Measurements from ENCODE around the gene COL2A1. TPM values are rescaled to one million over a fixed set of nuclear protein-coding genes. Genes with fewer than 3 reads are reported as not detected.

The COL2A1 gene
- total RNA-seq, 1 experiment from 2014 or later = 10.8 TPM

- Histone ChIP-seq H4K20me1 (ENCODE audit: control insufficient read depth, insufficient read depth, insufficient read length) (no peaks in the 10 kb centered on the region), H3K9me3 (ENCODE audit: control insufficient read depth, low read depth, low read length) (no peaks in the 10 kb centered on the region), H2BK12ac (ENCODE audit: insufficient read length, low read depth, low read length) (no peak overlapping the region), H3K4me2 (ENCODE audit: insufficient read depth, insufficient read length, low read length) (no peak overlapping the region), H3K4ac (ENCODE audit: low read depth, low read length) (no peak overlapping the region), H3K79me1 (ENCODE audit: insufficient read depth, low read depth, low read length, poor library complexity, severe bottlenecking) (no peaks in the 10 kb centered on the region), H3K14ac (ENCODE audit: insufficient read depth, low read length) (no peak overlapping the region), H2BK5ac (ENCODE audit: insufficient read length, low read length) (no peak overlapping the region), H3K27me3 (ENCODE audit: insufficient read depth, low read length) (no peaks in the 10 kb centered on the region; the same call in 1 of the 2 replicates), H3K4me1 (ENCODE audit: insufficient read depth, low read length) (no peaks in the 10 kb centered on the region), H3T11ph (ENCODE audit: low read length) (no peak overlapping the region), H2BK120ac (ENCODE audit: low read depth, low read length, poor library complexity, severe bottlenecking) (no peak overlapping the region), H2BK20ac (ENCODE audit: low read depth, low read length, poor library complexity, severe bottlenecking) (no peak overlapping the region), H3K27ac (ENCODE audit: insufficient read length, low read depth, low read length) (no peak overlapping the region), H4K91ac (ENCODE audit: insufficient read length, low read depth, low read length) (no peak overlapping the region), H3K23me2 (ENCODE audit: insufficient read length, low read depth, low read length, poor library complexity, severe bottlenecking) (no peaks in the 10 kb centered on the region), H4K5ac (ENCODE audit: insufficient read length, low read depth, low read length) (no peak overlapping the region), H2BK15ac (ENCODE audit: low read depth, low read length) (no peak overlapping the region), H3K23ac (ENCODE audit: insufficient read length, low read depth, low read length) (no peak overlapping the region), H4K8ac (replicated peaks; ENCODE audit: insufficient read length, low read depth, low read length) (no peak overlapping the region), H3K18ac (ENCODE audit: insufficient read length, low read depth, low read length) (no peak overlapping the region), H2AFZ (ENCODE audit: low read length) (no peak overlapping the region), H2AK5ac (ENCODE audit: insufficient read length, low read length) (no peak overlapping the region), H3K56ac (ENCODE audit: insufficient read length, low read depth, low read length) (no peak overlapping the region), H3K9ac (ENCODE audit: extremely low read depth, insufficient read length, low read length) (no peak overlapping the region), H3K79me2 (ENCODE audit: insufficient read depth, low read length) (no peaks in the 10 kb centered on the region)
- peak overlapping the region in 1 of 3 experiments; percentile 31; a peak in 1 of 7 replicates for H3K27ac Mint-ChIP-seq
- no peak for DNase-seq
- H3K4me1 Mint-ChIP-seq = peaks cover 13 to 18% of the 10 kb centered on the region in 2 experiments
- H3K36me3 Mint-ChIP-seq (ENCODE audit: insufficient read depth in 1 of 3, low read depth in 3 of 3) = no peaks in the 10 kb centered on the region
- no peak overlapping the region; a peak in 1 of 5 replicates for H3K4me3 Mint-ChIP-seq
- H3K27me3 Mint-ChIP-seq (ENCODE audit: low read depth) = peaks cover 95% of the 10 kb centered on the region
- no peaks in the 10 kb centered on the region for H3K9me3 Mint-ChIP-seq
- no CpG with 5 or more reads among the region's 7 CpGs for whole genome bisulfite sequencing (ENCODE audit: extremely low coverage, insufficient read length, low lambda C conversion rate)
- no peak for TF ChIP-seq CTCF (conservative IDR thresholded peaks at IDR 0.05)
Observed at GRCh38 chr12:47990351-47991105, 13.7 kb downstream of the COL2A1 start.

Measured in H9 (cell line).